GM21423 (cell line): ENCODE measurements around the gene RNASEL.
A peak's percentile ranks its signal among the peaks of the same experiment; 100 is the strongest.

Source experiments
- ATAC-seq: cut with Tn5 transposase; IDR thresholded peaks from one replicate; pipeline ENCODE4 v1.9.1; 2021; ENCODE audit warnings: mild to moderate bottlenecking, moderate library complexity; ENCODE audit not compliant: unreplicated experiment

Gene RNASEL

GRCh38 chr1:182621906-182622305 lies 32.9 kb upstream of the RNASEL start:
- no peak for ATAC-seq

- ATAC-seq = no peak
Measured at GRCh38 chr1:182620924-182621585, 32.0 kb upstream of the RNASEL start.

GRCh38 chr1:182617734-182618351 lies 28.8 kb upstream of the RNASEL start:
- no peak for ATAC-seq

GRCh38 chr1:182617014-182617429 lies 28.0 kb upstream of the RNASEL start:
- no peak for ATAC-seq

- ATAC-seq = peak; percentile 72
Measured at GRCh38 chr1:182616130-182617013, 27.3 kb upstream of the RNASEL start.

GRCh38 chr1:182615468-182616129 lies 26.5 kb upstream of the RNASEL start:
- peak; percentile 13 for ATAC-seq

GRCh38 chr1:182614796-182615454 lies 25.9 kb upstream of the RNASEL start:
- ATAC-seq = peak; percentile 24

GRCh38 chr1:182611787-182612186 lies 22.7 kb upstream of the RNASEL start:
- ATAC-seq = no peak

GRCh38 chr1:182611326-182611725 lies 22.3 kb upstream of the RNASEL start:
- ATAC-seq = no peak

GRCh38 chr1:182610606-182611194 lies 21.6 kb upstream of the RNASEL start:
- no peak for ATAC-seq

GRCh38 chr1:182608845-182609610 lies 20.0 kb upstream of the RNASEL start:
- ATAC-seq = no peak

- no peak for ATAC-seq
Measured at GRCh38 chr1:182608236-182608635, 19.2 kb upstream of the RNASEL start.

GRCh38 chr1:182607566-182607965 lies 18.5 kb upstream of the RNASEL start:
- ATAC-seq = no peak

GRCh38 chr1:182604175-182605164 lies 15.4 kb upstream of the RNASEL start, which contains the start of gene RGS16:
Gene RGS16 (minus strand): TSS chr1:182604389. CDS start chr1:182604259, 130 bp downstream.
- ATAC-seq = peak; percentile 90

GRCh38 chr1:182603646-182604174 lies 14.7 kb upstream of the RNASEL start:
- peak; percentile 9 for ATAC-seq

- ATAC-seq = no peak
Measured at GRCh38 chr1:182602935-182603645, 14.0 kb upstream of the RNASEL start.

GRCh38 chr1:182601913-182602312 lies 12.9 kb upstream of the RNASEL start:
- no peak for ATAC-seq
